Measurements from ENCODE around the gene USP31. TPM values are rescaled to one million over a fixed set of nuclear protein-coding genes. Genes with fewer than 3 reads are reported as not detected.

Gene USP31
- total and polyA plus RNA-seq, 2 donors (not counting 1 experiment from before 2014, with no cell fraction given) = 1.6 to 6.7 TPM

- no peak overlapping the region for H2AFZ ChIP-seq (ENCODE audit: insufficient read depth, low read depth, low read length, poor library complexity, severe bottlenecking)
- H3K4me1 ChIP-seq (ENCODE audit: control insufficient read depth in 2 of 2, insufficient read depth in 2 of 2, low read length in 2 of 2) = no peaks in the 10 kb centered on the region
- H3K4me2 ChIP-seq (replicated peaks; ENCODE audit: low read depth, low read length, poor library complexity, severe bottlenecking) = no peak overlapping the region
- ChIA-PET POLR2A (no interaction called here), CTCF (no interaction called here)
- H3K9ac ChIP-seq (ENCODE audit: low read length) = no peak overlapping the region
- DNase-seq = no peak
- Mint-ChIP-seq H3K27me3 (no peaks in the 10 kb centered on the region), H3K27ac (no peak overlapping the region), H3K4me1 (no peaks in the 10 kb centered on the region), H3K4me3 (no peak overlapping the region), H3K9me3 (ENCODE audit: insufficient read depth) (peaks cover 3% of the 10 kb centered on the region)
- no peaks in the 10 kb centered on the region for H4K20me1 ChIP-seq (ENCODE audit: control insufficient read depth, insufficient read depth, low read length, poor library complexity, severe bottlenecking)
- intact Hi-C loops (cut with micrococcal nuclease) = no loop called here
- H3K27ac ChIP-seq (ENCODE audit: low read length in 2 of 2) = no peak overlapping the region
- H3K27me3 ChIP-seq (replicated peaks in 1 of 4; ENCODE audit: control extremely low read depth in 1 of 4, control insufficient read depth in 3 of 4, insufficient read depth in 4 of 4, low read length in 3 of 4) = no peaks in the 10 kb centered on the region
- H3K4me3 ChIP-seq (ENCODE audit: control extremely low read depth in 1 of 5, extremely low read depth in 1 of 5, insufficient read depth in 1 of 5, low read depth in 2 of 5, low read length in 4 of 5) = no peak overlapping the region
- no peak for ATAC-seq (ENCODE audit: low read depth)
- no peak for TF ChIP-seq EZH2 (IDR thresholded peaks at IDR 0.05; ENCODE audit: borderline replicate concordance, insufficient read depth, low read depth, low read length, poor library complexity, severe bottlenecking)
- no peak for TF ChIP-seq CTCF (IDR thresholded peaks at IDR 0.05)
- H3K9me3 ChIP-seq (ENCODE audit: control extremely low read depth in 1 of 3, control insufficient read depth in 2 of 3, insufficient read depth in 1 of 3, low read length in 2 of 3) = peaks cover 0 to 5% (median 3%) of the 10 kb centered on the region in 3 donors
- H3K36me3 ChIP-seq (replicated peaks in 1 of 2; ENCODE audit: control extremely low read depth in 1 of 2, control insufficient read depth in 1 of 2, extremely low read depth in 1 of 2, insufficient read depth in 2 of 2, low read length in 1 of 2) = no peaks in the 10 kb centered on the region
- H3K79me2 ChIP-seq (ENCODE audit: control insufficient read depth, insufficient read depth, low read length) = peaks cover 4% of the 10 kb centered on the region
- WGBS (ENCODE audit: insufficient coverage) = 95% methylated on average over 4 of the region's 6 CpGs
Measured at GRCh38 chr16:23141500-23141899, 7.8 kb downstream of the USP31 start.

- H3K9me3 ChIP-seq (ENCODE audit: control extremely low read depth in 1 of 3, control insufficient read depth in 2 of 3, insufficient read depth in 1 of 3, low read length in 2 of 3) = peaks cover 0 to 9% (median 4%) of the 10 kb centered on the region in 3 donors
- Mint-ChIP-seq H3K27me3 (no peaks in the 10 kb centered on the region), H3K9me3 (ENCODE audit: insufficient read depth) (peaks cover 3% of the 10 kb centered on the region), H3K4me3 (no peak overlapping the region), H3K4me1 (no peaks in the 10 kb centered on the region), H3K27ac (no peak overlapping the region)
- H3K79me2 ChIP-seq (ENCODE audit: control insufficient read depth, insufficient read depth, low read length) = peaks cover 4% of the 10 kb centered on the region
- H3K4me3 ChIP-seq (ENCODE audit: control extremely low read depth in 1 of 5, extremely low read depth in 1 of 5, insufficient read depth in 1 of 5, low read depth in 2 of 5, low read length in 4 of 5) = no peak overlapping the region
- DNase-seq (no peak), ATAC-seq (ENCODE audit: low read depth) (no peak)
- intact Hi-C loops (cut with micrococcal nuclease) = no loop called here
- ChIA-PET POLR2A (no interaction called here), CTCF (no interaction called here)
- H4K20me1 ChIP-seq (ENCODE audit: control insufficient read depth, insufficient read depth, low read length, poor library complexity, severe bottlenecking) = no peaks in the 10 kb centered on the region
- H3K27ac ChIP-seq (ENCODE audit: low read length in 2 of 2) = no peak overlapping the region
- H3K4me2 ChIP-seq (replicated peaks; ENCODE audit: low read depth, low read length, poor library complexity, severe bottlenecking) = no peak overlapping the region
- 96% methylated on average over 3 of the region's 3 CpGs for WGBS (ENCODE audit: insufficient coverage)
- H3K4me1 ChIP-seq (ENCODE audit: control insufficient read depth in 2 of 2, insufficient read depth in 2 of 2, low read length in 2 of 2) = no peaks in the 10 kb centered on the region
- no peaks in the 10 kb centered on the region for H3K36me3 ChIP-seq (replicated peaks in 1 of 2; ENCODE audit: control extremely low read depth in 1 of 2, control insufficient read depth in 1 of 2, extremely low read depth in 1 of 2, insufficient read depth in 2 of 2, low read length in 1 of 2)
- H3K9ac ChIP-seq (ENCODE audit: low read length) = no peak overlapping the region
- H3K27me3 ChIP-seq (replicated peaks in 1 of 4; ENCODE audit: control extremely low read depth in 1 of 4, control insufficient read depth in 3 of 4, insufficient read depth in 4 of 4, low read length in 3 of 4) = no peaks in the 10 kb centered on the region
- TF ChIP-seq EZH2 (IDR thresholded peaks at IDR 0.05; ENCODE audit: borderline replicate concordance, insufficient read depth, low read depth, low read length, poor library complexity, severe bottlenecking) (no peak), CTCF (IDR thresholded peaks at IDR 0.05) (no peak)
- no peak overlapping the region for H2AFZ ChIP-seq (ENCODE audit: insufficient read depth, low read depth, low read length, poor library complexity, severe bottlenecking)
Measured at GRCh38 chr16:23141033-23141432, 8.2 kb downstream of the USP31 start.

Measured in B cell (primary cell).